22Rv1 (cell line): ENCODE results near the gene MRPL17.

ENCODE experiments used
- H3K27ac ChIP-seq: fragments of 450-650 bp; 2 replicates; pipeline ENCODE4 v1.5.1; 2017
- CTCF ChIP-seq: fragments of 450-650 bp; IDR thresholded peaks from 2 replicates; pipeline ENCODE4 v1.5.1; 2017; ENCODE audit warnings: mild to moderate bottlenecking
- ZFX ChIP-seq: fragments of 450-650 bp; IDR thresholded peaks from 2 replicates; pipeline ENCODE4 v1.6.1; 2017; ENCODE audit warnings: antibody characterized with exemption, borderline replicate concordance

MRPL17 gene

GRCh38 chr11:6670202-6670830, 12.8 kb downstream of the MRPL17 start:
- TF ChIP-seq CTCF: no peak
- no peak for TF ChIP-seq ZFX
- H3K27ac ChIP-seq: no peak overlapping the region

GRCh38 chr11:6667733-6668374, 15.3 kb downstream of the MRPL17 start:
- peak; percentile 56 for TF ChIP-seq CTCF
- TF ChIP-seq ZFX: no peak
- H3K27ac ChIP-seq: no peak overlapping the region

GRCh38 chr11:6666302-6667183, 16.6 kb downstream of the MRPL17 start:
- TF ChIP-seq CTCF (no peak), ZFX (no peak)
- no peak overlapping the region for H3K27ac ChIP-seq

GRCh38 chr11:6664551-6664950, 18.6 kb downstream of the MRPL17 start:
- TF ChIP-seq CTCF (no peak), ZFX (no peak)
- no peak overlapping the region for H3K27ac ChIP-seq

- TF ChIP-seq CTCF (no peak), ZFX (no peak)
- H3K27ac ChIP-seq: no peak overlapping the region
Measured at GRCh38 chr11:6663794-6664469, 19.2 kb downstream of the MRPL17 start.

- TF ChIP-seq CTCF (no peak), ZFX (no peak)
- no peak overlapping the region for H3K27ac ChIP-seq
Measured at GRCh38 chr11:6660712-6661111, 22.4 kb downstream of the MRPL17 start.
